Heart right ventricle (tissue), 16 donors: ENCODE results near the gene DNAH10. TPM values are rescaled to one million over a fixed set of nuclear protein-coding genes. Genes with fewer than 3 reads are reported as not detected.

Experiments
- ATAC-seq, 8 donors: fragments of 200-7000 bp; cut with Tn5 transposase; one replicate each; pipeline ENCODE4 v1.9.1; 2020; ENCODE audit warnings: mild to moderate bottlenecking in 8 of 8, moderate library complexity in 8 of 8, moderate number of reproducible peaks in 1 of 8
- DNase-seq, 2 donors: peaks; one replicate each; pipeline ENCODE4 v3.0.0-alpha.2; 2020
- H3K27ac ChIP-seq, 10 donors: fragments of 200-600 bp; sonication (generic) in 2 of 10; one replicate each; pipeline versions ENCODE4 v1.5.0 to v1.8.0; 2020 to 2022; ENCODE audit warnings: mild to moderate bottlenecking in 3 of 10
- H3K27me3 ChIP-seq, 7 donors: fragments of 200-600 bp; one replicate each; pipeline ENCODE4 v1.8.0; 2021 to 2022; ENCODE audit warnings: mild to moderate bottlenecking in 2 of 7
- H3K36me3 ChIP-seq, 9 donors: fragments of 200-600 bp; sonication (generic) in 1 of 9; one replicate each; pipeline versions ENCODE4 v1.5.0 to v1.8.0; 2020 to 2022; ENCODE audit warnings: mild to moderate bottlenecking in 2 of 9
- H3K4me1 ChIP-seq, 9 donors: fragments of 200-600 bp; sonication (generic) in 1 of 9; one replicate each; pipeline versions ENCODE4 v1.5.0 to v1.8.0; 2020 to 2022; ENCODE audit warnings: mild to moderate bottlenecking in 4 of 9
- H3K4me3 ChIP-seq, 10 donors: fragments of 200-600 bp; sonication (generic) in 2 of 10; one replicate each; pipeline versions ENCODE4 v1.5.0 to v1.8.0; 2020 to 2022; ENCODE audit warnings: mild to moderate bottlenecking in 7 of 10, moderate library complexity in 2 of 10
- H3K9me3 ChIP-seq, 11 donors: fragments of 200-600 bp in 10 of 11; sonication (generic) in 2 of 11; one replicate each; pipeline versions ENCODE4 v1.5.0 to v1.8.0; 2013 to 2022; ENCODE audit warnings: mild to moderate bottlenecking in 2 of 11, control low read depth in 1 of 11, moderate library complexity in 1 of 11
- WGBS, 2 donors: extraction: QIAGEN DNeasy Blood & Tissue Kit; methylation state at CpG; one replicate each; pipeline ENCODE4 v1.1.7; 2013; ENCODE audit warnings: inconsistent platforms in 1 of 2; 5-methylcytosine and 5-hydroxymethylcytosine counted together
- intact Hi-C, 10 donors: fragments of 100-400 bp; cut with DNase I; formaldehyde crosslinking; loops; one replicate each; pipeline versions ENCODE4 v1.11.1 to v1.14.2; 2022
- polyA plus RNA-seq, 2 donors: library from polyadenylated mRNA; stranded (reverse); fragments of 200-250 nt; gene quantifications; one replicate each; pipeline ENCODE4 v1.2.3, GENCODE V29; 2013
- total RNA-seq, 10 donors: library from RNA; stranded (reverse); fragmentation: NEBNext Ultra II Directional in 3 of 10; extraction: Animal tissue kit (Norgen Biotek cat#: 25700) in 3 of 10; gene quantifications; one replicate each; pipeline versions ENCODE4 v1.2.1 to v1.2.4, GENCODE V29; 2021 to 2023
- TF ChIP-seq, protein P1 (sequence below), 9 donors: fragments of 200-600 bp; sonication (generic) in 2 of 9; IDR thresholded peaks; one replicate each; pipeline versions ENCODE4 v1.5.0 to v1.8.0; 2021 to 2022; ENCODE audit warnings: antibody characterized with exemption in 9 of 9, mild to moderate bottlenecking in 5 of 9, moderate library complexity in 1 of 9
- donor health status: Arrhythmogenic right ventricular cardiomyopathy.
- donor health status: ischemic (EF 13 %, LVEDD 7.1; RV severe dilation, severe dysfunction).
- donor health status: healthy with polysubstance abuse.
- donor health status: DM: no; HTN: yes; CAD: no.
- donor health status: DM: no; HTN: no; CAD: no.
- donor health status: ischemic (EF 25% LVEDD 6.9; RV normal size, moderate dysfunction).
- donor health status: ischemic (EF 25% LVEDD 5.7; RV mildly dilated, moderate dysfunction).
- donor health status: healthy.
- donor health status: DM: yes; HTN: yes; CAD: no.
- donor health status: Ischemic cardiomyopathy.
- donor health status: ischemic (EF 35%, LVEDD 5.7; RV mildly dilated, moderate dysfunction).
- donor health status: nonischemic (EF 11% LVEDD 7.7; RV severe dilation, severe dysfunction).
- donor health status: DM: yes; HTN: yes; CAD: no.
- donor health status: PGD.
- donor health status: ischemic (EF 29% LVEDD 5.4; RV normal size, mild dysfunction).
- donor health status: nonischemic (EF 23%, LVEDD 6.1; RV moderate dilation, normal function).

DNAH10 gene
- total and polyA plus RNA-seq, 12 donors = 0.05 to 0.60 (median 0.09) TPM; not detected in 3

GRCh38 chr12:123937707-123938591 lies 175.8 kb downstream of the DNAH10 start:
- peaks cover 0 to 13% (median 0%) of the 10 kb centered on the region in 9 donors for H3K4me1 ChIP-seq
- intact Hi-C loops = loop anchor here in 1 of 10 donors (2.0 kb wide), 1 partner anchor 25 kb away; no protein-coding TSS in a partner anchor
- H3K9me3 ChIP-seq = peaks cover 0 to 12% (median 0%) of the 10 kb centered on the region in 11 donors
- H3K27me3 ChIP-seq = no peaks in the 10 kb centered on the region
- DNase-seq = no peak
- peak overlapping the region in 1 of 10 donors; percentile 58 for H3K27ac ChIP-seq
- TF ChIP-seq, protein P1, sequence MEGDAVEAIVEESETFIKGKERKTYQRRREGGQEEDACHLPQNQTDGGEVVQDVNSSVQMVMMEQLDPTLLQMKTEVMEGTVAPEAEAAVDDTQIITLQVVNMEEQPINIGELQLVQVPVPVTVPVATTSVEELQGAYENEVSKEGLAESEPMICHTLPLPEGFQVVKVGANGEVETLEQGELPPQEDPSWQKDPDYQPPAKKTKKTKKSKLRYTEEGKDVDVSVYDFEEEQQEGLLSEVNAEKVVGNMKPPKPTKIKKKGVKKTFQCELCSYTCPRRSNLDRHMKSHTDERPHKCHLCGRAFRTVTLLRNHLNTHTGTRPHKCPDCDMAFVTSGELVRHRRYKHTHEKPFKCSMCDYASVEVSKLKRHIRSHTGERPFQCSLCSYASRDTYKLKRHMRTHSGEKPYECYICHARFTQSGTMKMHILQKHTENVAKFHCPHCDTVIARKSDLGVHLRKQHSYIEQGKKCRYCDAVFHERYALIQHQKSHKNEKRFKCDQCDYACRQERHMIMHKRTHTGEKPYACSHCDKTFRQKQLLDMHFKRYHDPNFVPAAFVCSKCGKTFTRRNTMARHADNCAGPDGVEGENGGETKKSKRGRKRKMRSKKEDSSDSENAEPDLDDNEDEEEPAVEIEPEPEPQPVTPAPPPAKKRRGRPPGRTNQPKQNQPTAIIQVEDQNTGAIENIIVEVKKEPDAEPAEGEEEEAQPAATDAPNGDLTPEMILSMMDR (IDR thresholded peaks at IDR 0.05) = no peak
- WGBS, 2 donors = 84 to 87% methylated on average over 16 of the region's 16 CpGs
- peak overlapping the region in 1 of 10 donors; percentile 18 for H3K4me3 ChIP-seq
- H3K36me3 ChIP-seq = peaks cover 3 to 80% (median 29%) of the 10 kb centered on the region in 9 donors
- ATAC-seq = no peak

- Histone ChIP-seq H3K36me3 (peaks cover 3 to 89% (median 35%) of the 10 kb centered on the region in 9 donors), H3K4me1 (peaks cover 0 to 16% (median 0%) of the 10 kb centered on the region in 9 donors), H3K27ac (peak overlapping the region in 1 of 10 donors; percentile 58), H3K4me3 (no peak overlapping the region), H3K27me3 (no peaks in the 10 kb centered on the region), H3K9me3 (peaks cover 0 to 12% (median 0%) of the 10 kb centered on the region in 11 donors)
- intact Hi-C loops = loop anchor here in 1 of 10 donors (2.0 kb wide), 1 partner anchor 26 kb away; no protein-coding TSS in a partner anchor
- ATAC-seq (no peak), DNase-seq (no peak)
- TF ChIP-seq, protein P1 (IDR thresholded peaks at IDR 0.05) = peak in 5 of 9 donors; percentile 10 to 38 (median 21)
- 84 to 90% methylated on average over 16 of the region's 16 CpGs for WGBS, 2 donors
Observed at GRCh38 chr12:123938679-123939480, 176.8 kb downstream of the DNAH10 start.

GRCh38 chr12:123939716-123940626 lies 177.9 kb downstream of the DNAH10 start:
- ATAC-seq (no peak), DNase-seq (no peak)
- TF ChIP-seq, protein P1 (IDR thresholded peaks at IDR 0.05) = no peak
- no peak overlapping the region for H3K27ac ChIP-seq
- no peaks in the 10 kb centered on the region for H3K27me3 ChIP-seq
- peaks cover 3 to 93% (median 35%) of the 10 kb centered on the region in 9 donors for H3K36me3 ChIP-seq
- WGBS, 2 donors = 91 to 93% methylated on average over 16 of the region's 16 CpGs
- H3K9me3 ChIP-seq = peaks cover 0 to 12% (median 0%) of the 10 kb centered on the region in 11 donors
- no peak overlapping the region for H3K4me3 ChIP-seq
- H3K4me1 ChIP-seq = peaks cover 0 to 17% (median 0%) of the 10 kb centered on the region in 9 donors
- intact Hi-C loops = loop anchor here in 1 of 10 donors (2.0 kb wide), 1 partner anchor 27 kb away; no protein-coding TSS in a partner anchor
